HT1080 (cell line): Measurements from ENCODE around the gene FOXK2. TPM values are rescaled to one million over a fixed set of nuclear protein-coding genes. Genes with fewer than 3 reads are reported as not detected.
"Not testable (repeated sequence)": the region's sequence is repeated elsewhere in the genome, so short reads cannot be mapped to it uniquely, and the experiment has no call there.

Source experiments
- DNase-seq: peaks from one replicate; pipeline ENCODE4 v3.0.0-alpha.2; 2015; ENCODE audit warnings: low read depth
- total RNA-seq: library from RNA; depleted of rRNA; stranded (reverse); fragments of >200 nt; shearing (Covaris generic); gene quantifications from 2 replicates; pipeline ENCODE4 v1.2.3, GENCODE V29; 2014

FOXK2 gene
- total RNA-seq, 1 experiment from 2014 or later = 47.8 TPM

GRCh38 chr17:82494236-82495055 lies 25.1 kb upstream of the FOXK2 start:
- DNase-seq = peak; percentile 98

- peak; percentile 13 for DNase-seq
Measured at GRCh38 chr17:82495844-82496528, 23.5 kb upstream of the FOXK2 start.

- peak; percentile 78 for DNase-seq
Measured at GRCh38 chr17:82496529-82497434, 22.8 kb upstream of the FOXK2 start.

- peak; percentile 28 for DNase-seq
Measured at GRCh38 chr17:82497483-82498405, 21.8 kb upstream of the FOXK2 start.

- no peak for DNase-seq
Measured at GRCh38 chr17:82502207-82502606, 17.3 kb upstream of the FOXK2 start.

GRCh38 chr17:82503094-82503727 lies 16.3 kb upstream of the FOXK2 start:
- DNase-seq = no peak

GRCh38 chr17:82503728-82504308 lies 15.7 kb upstream of the FOXK2 start:
- no peak for DNase-seq

GRCh38 chr17:82505296-82505695 lies 14.2 kb upstream of the FOXK2 start:
- DNase-seq = no peak

GRCh38 chr17:82506402-82506801 lies 13.1 kb upstream of the FOXK2 start:
- DNase-seq = not testable (repeated sequence)

- DNase-seq = no peak
Measured at GRCh38 chr17:82507631-82508175, 11.8 kb upstream of the FOXK2 start.

GRCh38 chr17:82511642-82512041 lies 7.9 kb upstream of the FOXK2 start:
- DNase-seq = not testable (repeated sequence)

- not testable (repeated sequence) for DNase-seq
Measured at GRCh38 chr17:82513864-82514263, 5.7 kb upstream of the FOXK2 start.

GRCh38 chr17:82517230-82517865 lies 2.2 kb upstream of the FOXK2 start:
- DNase-seq = no peak

- no peak for DNase-seq
Measured at GRCh38 chr17:82519971-82520903, 705 bp downstream of the FOXK2 start.

GRCh38 chr17:82524540-82524939 lies 5.0 kb downstream of the FOXK2 start:
- DNase-seq = no peak

- DNase-seq = no peak
Measured at GRCh38 chr17:82525712-82526111, 6.2 kb downstream of the FOXK2 start.

- no peak for DNase-seq
Measured at GRCh38 chr17:82527898-82528297, 8.4 kb downstream of the FOXK2 start.
